Measurements from ENCODE around the gene C19orf38.

C19orf38 gene

DNA sequence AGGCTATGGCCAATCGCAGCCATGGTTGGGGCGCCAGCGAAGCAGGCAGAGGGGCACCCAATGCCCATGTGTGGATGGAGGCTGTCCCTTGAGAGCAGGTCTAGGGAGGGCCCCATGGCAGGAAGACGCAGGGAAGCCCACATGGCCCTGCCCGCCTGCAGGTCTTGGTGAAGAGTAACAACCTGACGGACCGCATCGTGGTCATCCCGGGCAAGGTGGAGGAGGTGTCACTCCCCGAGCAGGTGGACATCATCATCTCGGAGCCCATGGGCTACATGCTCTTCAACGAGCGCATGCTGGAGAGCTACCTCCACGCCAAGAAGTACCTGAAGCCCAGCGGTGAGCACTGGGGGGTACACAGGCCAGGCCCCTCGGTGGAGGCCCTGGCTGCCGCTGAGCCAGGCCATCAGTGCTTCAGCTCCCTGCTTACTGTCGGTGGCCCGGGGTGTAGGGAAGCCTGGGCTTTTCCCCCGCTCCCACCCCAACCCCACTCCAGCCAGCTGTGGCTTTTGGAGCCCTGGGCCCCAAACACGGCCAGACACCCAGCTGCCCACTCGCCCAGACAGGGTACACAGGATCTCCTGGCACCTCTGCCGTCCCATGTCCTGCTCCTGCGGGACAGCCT, 65.6 kb downstream of the C19orf38 start:
- no peak for DNase-seq

DNA sequence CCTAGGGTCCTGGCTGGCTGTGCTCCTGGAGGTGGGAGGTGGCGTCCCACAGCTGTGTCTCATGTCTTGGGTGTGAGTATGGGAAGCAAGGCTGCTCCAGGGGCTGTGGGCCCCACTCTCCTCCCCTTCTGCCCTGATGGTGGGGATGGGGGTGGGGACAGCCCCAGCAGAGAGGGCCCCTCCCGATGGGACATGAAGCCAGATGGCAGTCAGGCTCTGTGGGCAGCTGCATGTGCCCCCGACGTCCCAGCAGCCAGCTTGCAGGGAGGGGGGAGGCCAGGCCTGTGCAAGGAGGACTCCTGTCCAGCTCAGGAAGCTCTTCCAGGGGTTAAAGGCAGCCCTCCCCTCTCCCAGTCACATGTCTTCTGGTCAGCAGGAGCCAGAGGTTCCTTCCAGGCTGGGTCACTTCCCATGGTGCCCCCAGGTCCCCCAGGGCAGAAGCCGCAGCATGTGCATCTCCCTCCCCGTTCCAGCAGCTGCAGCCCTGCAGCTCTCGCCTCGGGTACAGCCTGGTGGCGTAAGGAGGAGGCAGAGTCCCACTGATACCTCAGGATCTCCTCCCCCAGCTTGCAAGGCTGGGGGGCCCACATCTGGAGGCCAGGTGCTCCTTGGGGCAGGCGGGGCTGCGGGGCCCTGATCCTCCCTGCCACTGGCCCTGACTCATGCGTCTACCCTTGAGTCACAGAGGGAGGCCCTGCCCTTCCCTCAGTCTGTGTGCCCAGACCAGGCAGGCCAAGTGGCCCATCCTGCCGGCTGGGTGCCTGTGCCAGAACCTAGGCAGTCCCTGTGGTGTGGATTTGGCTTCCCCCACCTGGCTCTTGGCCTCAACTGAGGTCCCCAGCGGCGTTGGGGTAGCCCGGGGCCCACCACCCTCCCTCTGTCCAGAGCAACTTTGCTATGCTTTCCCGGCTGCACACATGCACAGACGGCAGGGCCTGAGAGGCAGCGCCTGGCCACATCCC, 67.2 kb downstream of the C19orf38 start:
- no peak for DNase-seq

DNA sequence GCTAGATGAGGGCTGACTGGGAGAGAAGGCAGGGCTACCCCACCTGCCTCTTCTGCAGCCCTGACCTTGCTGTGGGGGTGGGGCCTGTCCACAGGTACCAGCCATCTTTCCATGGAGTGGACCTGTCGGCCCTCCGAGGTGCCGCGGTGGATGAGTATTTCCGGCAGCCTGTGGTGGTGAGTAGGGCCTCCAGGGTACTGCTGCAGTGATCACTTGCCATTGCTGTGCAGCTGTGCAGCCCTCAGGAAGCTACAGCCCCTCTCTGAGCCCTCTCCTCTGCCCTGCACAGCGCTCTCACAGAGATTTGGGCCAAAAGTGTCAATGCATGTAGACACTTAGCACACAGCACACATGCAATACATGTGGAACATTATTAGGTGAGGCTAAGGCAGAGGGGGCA, 68.4 kb downstream of the C19orf38 start:
- no peak for DNase-seq

DNA sequence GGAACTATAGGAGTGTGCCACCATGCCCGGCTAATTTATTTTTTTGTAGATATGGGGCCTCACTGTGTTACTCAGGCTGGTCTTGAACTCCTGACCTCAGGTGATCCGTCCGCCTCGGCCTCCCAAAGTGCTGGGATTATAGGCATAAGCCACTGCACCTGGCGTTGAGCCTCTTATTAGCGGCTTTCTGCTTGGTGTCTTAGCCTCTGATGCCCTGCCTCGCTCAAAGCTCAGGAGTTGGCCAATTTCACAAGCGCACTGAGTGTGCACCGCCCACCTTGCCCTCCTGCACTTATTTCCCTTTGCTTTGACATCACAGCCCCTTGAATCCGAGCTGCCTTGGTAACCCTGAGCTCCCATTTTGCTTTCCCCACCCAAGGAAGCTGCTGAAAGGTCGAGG, 70.1 kb downstream of the C19orf38 start:
- no peak for DNase-seq

Measured in activated CD8-positive, alpha-beta memory T cell treated with anti-CD3 and anti-CD28 coated beads, Interleukin-2, amount 50 U/mL, for 4 hours (primary cell).